HG03097 (cell line): ENCODE results near the gene ABLIM3.

Experiments
- ATAC-seq: cut with Tn5 transposase; IDR thresholded peaks from one replicate; pipeline ENCODE4 v1.9.1; 2021; ENCODE audit not compliant: unreplicated experiment, low FRiP score

Gene ABLIM3

DNA sequence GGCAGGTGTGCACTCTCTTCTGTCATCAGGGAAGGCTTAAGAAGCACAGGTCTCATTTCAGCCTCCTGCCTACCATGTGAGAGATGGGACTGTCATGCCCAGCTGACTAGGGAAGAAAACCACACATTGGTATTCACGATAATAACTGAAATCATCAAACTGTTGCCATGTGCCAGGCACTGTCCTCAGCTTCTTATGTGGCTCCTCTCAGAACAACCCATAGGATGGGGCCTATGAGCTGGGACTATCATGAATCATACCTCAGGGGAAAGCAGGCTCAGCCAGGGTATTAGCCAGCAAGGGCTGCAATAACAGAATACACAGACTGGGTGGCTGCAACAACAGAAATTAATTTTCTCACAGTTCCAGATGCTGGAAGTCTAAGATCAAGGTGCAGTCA, 133.6 kb downstream of the ABLIM3 start:
- no peak for ATAC-seq

GRCh38 chr5:149277801-149278200, 136.5 kb downstream of the ABLIM3 start:
- ATAC-seq: no peak

DNA sequence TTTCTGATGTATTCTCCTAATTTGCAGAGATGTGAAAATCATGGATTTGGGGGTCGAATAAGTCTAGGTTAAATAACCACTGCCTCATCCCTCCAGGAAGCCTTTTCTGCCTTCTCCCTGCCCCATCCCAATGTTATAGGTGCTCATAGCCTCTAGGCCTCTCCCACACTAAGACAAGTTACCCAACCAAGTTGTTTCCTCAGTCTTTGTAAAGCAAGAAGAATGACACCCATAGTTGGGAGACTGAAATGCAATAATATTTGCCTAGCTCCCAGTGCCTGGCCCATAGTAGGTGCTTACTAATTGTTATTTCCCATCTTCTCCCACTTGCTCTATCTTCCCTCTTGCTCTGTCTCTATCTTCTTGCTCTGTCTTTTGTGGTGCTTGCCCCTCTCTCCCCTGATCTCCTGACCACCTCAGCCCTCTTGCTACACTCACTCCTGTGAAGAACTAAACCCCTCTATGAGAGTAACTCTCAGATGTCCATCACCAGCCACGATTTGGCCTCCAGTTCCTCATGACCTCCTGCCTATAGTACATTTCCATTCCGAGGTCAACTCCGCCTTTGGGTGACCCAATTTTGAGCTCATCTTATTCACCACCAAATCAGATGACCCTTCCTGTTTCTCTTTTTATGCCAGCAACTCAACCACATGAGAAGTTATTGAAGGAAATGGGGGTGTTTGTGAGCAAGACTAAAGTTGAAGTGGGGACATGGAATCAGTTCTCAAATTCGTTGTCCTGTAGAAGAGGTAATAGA, 137.3 kb downstream of the ABLIM3 start:
- no peak for ATAC-seq

GRCh38 chr5:149279661-149280060, 138.4 kb downstream of the ABLIM3 start:
- ATAC-seq: no peak

GRCh38 chr5:149280124-149280523, 138.8 kb downstream of the ABLIM3 start:
- no peak for ATAC-seq

- ATAC-seq: no peak
Measured at GRCh38 chr5:149280802-149281201, 139.5 kb downstream of the ABLIM3 start.

- ATAC-seq: no peak
Measured at GRCh38 chr5:149282027-149282965, 141.0 kb downstream of the ABLIM3 start.

- ATAC-seq: no peak
Measured at GRCh38 chr5:149282966-149283332, 141.7 kb downstream of the ABLIM3 start.

DNA sequence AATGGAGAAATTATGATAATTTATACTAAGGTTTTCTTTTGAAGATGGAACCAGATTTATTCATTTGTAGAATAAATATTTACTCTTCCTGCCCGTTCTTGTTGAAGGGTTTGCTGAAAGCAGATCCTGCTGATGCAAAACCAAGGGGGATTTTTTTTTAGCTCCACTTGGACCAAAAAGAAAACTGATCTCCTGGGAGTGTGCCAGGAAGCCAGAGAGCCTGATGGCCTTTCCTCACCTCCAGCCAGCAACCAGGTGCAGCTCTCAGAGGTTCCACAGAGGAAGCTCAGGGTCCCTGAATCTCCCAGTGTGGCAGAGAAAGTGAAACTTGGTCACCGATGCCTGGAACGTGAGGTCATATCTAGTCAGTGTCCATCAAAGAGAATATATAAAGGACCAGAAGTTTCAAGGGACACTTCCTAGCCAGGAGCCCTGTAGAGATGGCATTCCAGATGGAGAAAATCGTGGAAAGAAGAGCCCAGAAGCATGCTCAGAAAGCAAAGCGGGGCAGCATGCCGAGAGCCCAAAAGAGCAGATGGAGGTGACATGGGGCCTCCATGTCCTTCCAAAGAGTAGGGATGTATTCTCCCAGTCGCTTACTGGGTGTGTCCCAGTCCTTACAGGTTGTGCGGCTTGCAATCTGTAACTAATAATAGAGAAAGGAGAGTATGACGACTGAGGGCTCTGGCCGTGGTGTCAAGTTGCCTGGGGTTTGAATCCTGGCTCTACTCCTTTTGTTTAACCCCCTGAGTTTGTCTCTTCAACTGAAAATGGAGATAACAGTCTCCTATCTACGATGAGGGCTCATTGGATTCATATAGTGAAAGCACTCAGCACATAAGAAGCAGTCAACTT, 142.6 kb downstream of the ABLIM3 start:
- no peak for ATAC-seq

GRCh38 chr5:149284501-149284900, 143.2 kb downstream of the ABLIM3 start:
- ATAC-seq: no peak

- ATAC-seq: no peak
Measured at GRCh38 chr5:149285153-149285552, 143.9 kb downstream of the ABLIM3 start.

DNA sequence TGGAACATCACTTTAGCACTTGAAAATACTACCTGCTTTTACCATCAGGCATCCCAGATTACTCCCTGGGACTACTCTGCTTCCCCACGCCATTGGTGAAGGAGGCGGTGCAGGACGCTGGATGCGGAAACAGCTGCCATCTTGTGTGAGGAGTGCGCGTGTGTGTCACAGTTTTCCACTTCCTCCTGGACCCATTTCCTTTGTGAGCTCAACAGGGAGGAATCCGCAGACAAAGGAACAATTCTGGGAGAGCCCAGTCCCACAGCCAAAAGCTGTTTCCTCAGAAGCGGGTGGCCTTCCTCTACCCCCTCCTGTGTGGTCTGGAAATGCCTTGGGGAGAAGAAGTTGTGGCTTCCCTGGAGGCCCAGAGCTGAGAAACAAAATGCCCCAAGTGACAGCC, 147.1 kb downstream of the ABLIM3 start:
- ATAC-seq: no peak

GRCh38 chr5:149289301-149289700, 148.0 kb downstream of the ABLIM3 start:
- ATAC-seq: no peak

GRCh38 chr5:149294872-149295829, 153.9 kb downstream of the ABLIM3 start:
- ATAC-seq: no peak

- ATAC-seq: no peak
Measured at GRCh38 chr5:149297340-149298025, 156.2 kb downstream of the ABLIM3 start.

- no peak for ATAC-seq
Measured at GRCh38 chr5:149298163-149298562, 156.9 kb downstream of the ABLIM3 start.

- ATAC-seq: peak; percentile 67
Measured at GRCh38 chr5:149298842-149299404, 157.6 kb downstream of the ABLIM3 start.

DNA sequence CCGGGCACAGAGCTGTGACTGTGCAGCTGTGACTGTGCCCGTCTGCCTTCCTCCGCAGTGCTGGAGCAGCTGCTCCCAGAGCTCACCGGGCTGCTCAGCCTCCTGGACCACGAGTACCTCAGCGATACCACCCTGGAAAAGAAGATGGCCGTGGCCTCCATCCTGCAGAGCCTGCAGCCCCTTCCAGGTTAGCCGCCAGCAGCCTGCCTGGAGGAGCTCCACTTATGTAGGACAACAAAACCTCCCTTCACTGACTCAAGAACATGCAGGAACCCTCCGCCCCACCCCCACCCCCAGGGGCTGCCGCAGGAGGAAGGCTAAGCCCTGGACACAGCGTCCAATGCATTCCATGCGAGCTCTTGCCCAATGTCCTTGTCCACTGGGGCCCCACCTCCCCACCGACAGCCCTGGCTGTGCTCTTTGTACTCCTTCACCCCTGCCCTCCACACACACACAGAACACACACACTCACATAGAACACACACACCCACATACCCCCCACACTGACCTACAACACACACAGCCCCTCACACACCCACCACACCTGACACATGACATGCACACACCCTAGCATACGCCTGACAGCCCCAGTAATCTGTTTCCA, 158.3 kb downstream of the ABLIM3 start:
- no peak for ATAC-seq
